MM.1S (cell line): Measurements from ENCODE around the gene RCBTB2.

Experiments used
- DNase-seq: peaks from one replicate; pipeline ENCODE4 v3.0.0-alpha.2; 2015
- H2AFZ ChIP-seq: fragments of 300-600 bp; sonication (generic); 2 replicates; pipeline ENCODE4 v1.6.0; 2016; ENCODE audit warnings: antibody characterized with exemption, low read length
- H3F3A ChIP-seq: fragments of 300-600 bp; sonication (generic); 2 replicates; pipeline ENCODE4 v1.6.1; 2016; ENCODE audit warnings: mild to moderate bottlenecking, antibody characterized with exemption, low read length, moderate library complexity, mixed read lengths; ENCODE audit not compliant: insufficient read depth
- H3K27ac ChIP-seq: fragments of 300-600 bp; sonication (generic); 2 replicates; pipeline ENCODE4 v1.5.1; 2016; ENCODE audit warnings: mild to moderate bottlenecking, low read length
- H3K27me3 ChIP-seq: fragments of 300-600 bp; sonication (generic); replicated peaks from 2 replicates; pipeline ENCODE4 v1.6.0; 2016; ENCODE audit warnings: low read length; ENCODE audit not compliant: insufficient read depth
- H3K36me3 ChIP-seq: fragments of 300-600 bp; sonication (generic); replicated peaks from 2 replicates; pipeline ENCODE4 v1.6.1; 2016; ENCODE audit warnings: mild to moderate bottlenecking, low read length, mixed read lengths; ENCODE audit not compliant: insufficient read depth
- H3K4me1 ChIP-seq: fragments of 300-600 bp; sonication (generic); 2 replicates; pipeline ENCODE4 v1.6.1; 2016; ENCODE audit warnings: low read length, mixed read lengths
- H3K4me2 ChIP-seq: fragments of 300-600 bp; sonication (generic); 2 replicates; pipeline ENCODE4 v1.6.0; 2016; ENCODE audit warnings: low read depth, low read length
- H3K4me3 ChIP-seq: fragments of 300-600 bp; sonication (generic); 2 replicates; pipeline ENCODE4 v1.5.1; 2016; ENCODE audit warnings: low read length, mixed read lengths
- H3K79me2 ChIP-seq: fragments of 300-600 bp; sonication (generic); 2 replicates; pipeline ENCODE4 v1.6.1; 2016; ENCODE audit warnings: mixed run types, low read length, mixed read lengths
- H3K9ac ChIP-seq: fragments of 300-600 bp; sonication (generic); 2 replicates; pipeline ENCODE4 v1.6.1; 2016; ENCODE audit warnings: low read length, mixed read lengths
- H3K9me2 ChIP-seq: fragments of 300-600 bp; sonication (generic); replicated peaks from 2 replicates; pipeline ENCODE4 v1.6.1; 2016; ENCODE audit warnings: mild to moderate bottlenecking, low read length, mixed read lengths; ENCODE audit not compliant: insufficient read depth
- H3K9me3 ChIP-seq: fragments of 300-600 bp; sonication (generic); replicated peaks from 2 replicates; pipeline ENCODE4 v1.6.1; 2016; ENCODE audit warnings: mild to moderate bottlenecking, low read length, mixed read lengths; ENCODE audit not compliant: insufficient read depth
- H4K20me1 ChIP-seq: fragments of 300-600 bp; sonication (generic); 2 replicates; pipeline ENCODE4 v1.6.1; 2016; ENCODE audit warnings: mild to moderate bottlenecking, low read length, moderate library complexity, mixed read lengths; ENCODE audit not compliant: insufficient read depth
- EZH2 ChIP-seq: fragments of 300-600 bp; sonication (generic); optimal IDR thresholded peaks from 2 replicates; pipeline ENCODE3; 2017; ENCODE audit warnings: low read depth, mild to moderate bottlenecking, antibody characterized with exemption, low read length, mixed read lengths
- EZH2phosphoT487 ChIP-seq: fragments of 300-600 bp; sonication (generic); IDR thresholded peaks from 2 replicates; pipeline ENCODE4 v1.6.1; 2018; ENCODE audit warnings: antibody characterized with exemption, low read length
- TF ChIP-seq, protein P1 (sequence below): fragments of 300-600 bp; sonication (generic); IDR thresholded peaks from 2 replicates; pipeline ENCODE4 v1.5.1; 2016; ENCODE audit warnings: antibody characterized with exemption, low read length, mixed read lengths

The RCBTB2 gene

GRCh38 chr13:48508011-48508410, 24.9 kb downstream of the RCBTB2 start:
- H3K27ac ChIP-seq, result no peak overlapping the region
- H3K4me3 ChIP-seq, result no peak overlapping the region
- no peak overlapping the region for H2AFZ ChIP-seq
- no peaks in the 10 kb centered on the region for H3K36me3 ChIP-seq
- no peaks in the 10 kb centered on the region for H3K9me3 ChIP-seq
- H3K4me1 ChIP-seq, result peaks cover 26% of the 10 kb centered on the region
- no peak overlapping the region for H3K9ac ChIP-seq
- H3K79me2 ChIP-seq, result no peaks in the 10 kb centered on the region
- no peak for TF ChIP-seq EZH2phosphoT487
- peaks cover 12% of the 10 kb centered on the region; the same call in 1 of the 2 replicates for H3F3A ChIP-seq
- H3K27me3 ChIP-seq, result no peaks in the 10 kb centered on the region
- no peak overlapping the region for H3K4me2 ChIP-seq
- H3K9me2 ChIP-seq, result no peaks in the 10 kb centered on the region
- no peak for DNase-seq
- no peaks in the 10 kb centered on the region for H4K20me1 ChIP-seq

DNA sequence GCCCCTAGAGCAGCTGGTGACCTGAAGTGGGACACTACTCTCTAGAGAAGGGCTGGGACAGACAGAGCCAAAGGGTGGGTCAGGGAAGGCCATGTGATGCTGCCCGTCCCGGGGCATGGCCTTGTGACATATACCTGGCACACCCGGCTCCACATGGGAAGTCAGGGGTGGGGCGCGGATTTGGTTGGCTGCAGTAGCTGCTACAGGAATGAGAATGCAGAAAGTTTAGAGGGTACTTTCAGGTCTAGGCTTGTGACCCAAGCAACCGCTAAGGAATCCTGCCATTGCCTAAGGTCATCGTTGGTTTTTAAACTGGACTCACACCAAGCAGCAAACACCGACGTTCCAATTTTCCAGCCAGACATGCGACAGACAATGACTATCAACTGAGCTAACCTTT, 25.9 kb downstream of the RCBTB2 start:
- Histone ChIP-seq H3K9me2 (no peaks in the 10 kb centered on the region), H3K4me2 (no peak overlapping the region), H3K27me3 (no peaks in the 10 kb centered on the region), H3F3A (peaks cover 12% of the 10 kb centered on the region; the same call in 1 of the 2 replicates), H3K9me3 (no peaks in the 10 kb centered on the region), H2AFZ (no peak overlapping the region), H3K79me2 (no peaks in the 10 kb centered on the region), H3K36me3 (no peaks in the 10 kb centered on the region), H4K20me1 (no peaks in the 10 kb centered on the region), H3K4me3 (no peak overlapping the region), H3K9ac (no peak overlapping the region), H3K27ac (no peak overlapping the region), H3K4me1 (peaks cover 26% of the 10 kb centered on the region)
- TF ChIP-seq, protein P1, sequence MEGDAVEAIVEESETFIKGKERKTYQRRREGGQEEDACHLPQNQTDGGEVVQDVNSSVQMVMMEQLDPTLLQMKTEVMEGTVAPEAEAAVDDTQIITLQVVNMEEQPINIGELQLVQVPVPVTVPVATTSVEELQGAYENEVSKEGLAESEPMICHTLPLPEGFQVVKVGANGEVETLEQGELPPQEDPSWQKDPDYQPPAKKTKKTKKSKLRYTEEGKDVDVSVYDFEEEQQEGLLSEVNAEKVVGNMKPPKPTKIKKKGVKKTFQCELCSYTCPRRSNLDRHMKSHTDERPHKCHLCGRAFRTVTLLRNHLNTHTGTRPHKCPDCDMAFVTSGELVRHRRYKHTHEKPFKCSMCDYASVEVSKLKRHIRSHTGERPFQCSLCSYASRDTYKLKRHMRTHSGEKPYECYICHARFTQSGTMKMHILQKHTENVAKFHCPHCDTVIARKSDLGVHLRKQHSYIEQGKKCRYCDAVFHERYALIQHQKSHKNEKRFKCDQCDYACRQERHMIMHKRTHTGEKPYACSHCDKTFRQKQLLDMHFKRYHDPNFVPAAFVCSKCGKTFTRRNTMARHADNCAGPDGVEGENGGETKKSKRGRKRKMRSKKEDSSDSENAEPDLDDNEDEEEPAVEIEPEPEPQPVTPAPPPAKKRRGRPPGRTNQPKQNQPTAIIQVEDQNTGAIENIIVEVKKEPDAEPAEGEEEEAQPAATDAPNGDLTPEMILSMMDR, result no peak
- TF ChIP-seq EZH2phosphoT487, result no peak
- no peak for DNase-seq

GRCh38 chr13:48506092-48506701, 26.7 kb downstream of the RCBTB2 start:
- Histone ChIP-seq H3K36me3 (no peaks in the 10 kb centered on the region), H3K4me3 (no peak overlapping the region), H3K4me2 (peak overlapping the region; percentile 50; the same call in 1 of the 2 replicates), H3K4me1 (peaks cover 26% of the 10 kb centered on the region), H3K9me2 (no peaks in the 10 kb centered on the region), H2AFZ (no peak overlapping the region), H3K79me2 (no peaks in the 10 kb centered on the region), H4K20me1 (no peaks in the 10 kb centered on the region), H3K9me3 (no peaks in the 10 kb centered on the region), H3K9ac (no peak overlapping the region), H3K27me3 (no peaks in the 10 kb centered on the region), H3K27ac (peak overlapping the region; percentile 67; the same call in 1 of the 2 replicates), H3F3A (peaks cover 12% of the 10 kb centered on the region; the same call in 1 of the 2 replicates)
- TF ChIP-seq, protein P1, result no peak
- TF ChIP-seq EZH2 (no peak), EZH2phosphoT487 (no peak)
- no peak for DNase-seq

DNA sequence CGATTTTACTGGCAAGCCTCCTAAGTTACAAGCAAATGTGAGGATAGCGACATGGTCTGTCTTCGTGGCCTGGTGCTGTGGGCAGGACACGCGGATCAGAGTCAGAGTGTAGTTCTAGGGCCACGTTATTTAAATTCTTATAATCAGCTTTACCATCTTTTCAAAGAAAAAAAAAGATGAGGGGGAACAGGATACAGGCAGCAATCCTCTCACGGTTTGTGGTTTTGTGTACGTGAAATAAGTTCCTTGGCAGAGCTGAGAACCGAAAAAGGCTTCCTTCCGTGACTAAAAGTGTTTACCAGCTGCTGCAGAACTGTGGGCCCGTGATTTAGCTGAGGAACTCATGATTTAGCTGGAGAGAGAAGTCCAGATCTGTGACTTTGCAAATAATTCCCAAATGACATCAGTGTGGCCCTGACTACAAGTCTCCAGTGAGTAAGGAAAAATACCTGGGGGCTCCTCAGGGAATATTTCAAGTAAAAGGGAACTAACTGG, 27.2 kb downstream of the RCBTB2 start:
- Histone ChIP-seq H3K4me3 (no peak overlapping the region), H3K27ac (peak overlapping the region; percentile 67; the same call in 1 of the 2 replicates), H3K27me3 (no peaks in the 10 kb centered on the region), H4K20me1 (no peaks in the 10 kb centered on the region), H3K79me2 (no peaks in the 10 kb centered on the region), H3K9me3 (no peaks in the 10 kb centered on the region), H3K9me2 (no peaks in the 10 kb centered on the region), H3K4me1 (peaks cover 26% of the 10 kb centered on the region), H3K4me2 (peak overlapping the region; percentile 50), H3K9ac (no peak overlapping the region), H2AFZ (no peak overlapping the region), H3F3A (peaks cover 12% of the 10 kb centered on the region; the same call in 1 of the 2 replicates), H3K36me3 (no peaks in the 10 kb centered on the region)
- DNase-seq, result peak; percentile 78
- TF ChIP-seq EZH2, result no peak
- TF ChIP-seq EZH2phosphoT487, result no peak
- TF ChIP-seq, protein P1, result no peak
